ENCODE measurements around the gene CFAP61.

CFAP61 gene

DNA sequence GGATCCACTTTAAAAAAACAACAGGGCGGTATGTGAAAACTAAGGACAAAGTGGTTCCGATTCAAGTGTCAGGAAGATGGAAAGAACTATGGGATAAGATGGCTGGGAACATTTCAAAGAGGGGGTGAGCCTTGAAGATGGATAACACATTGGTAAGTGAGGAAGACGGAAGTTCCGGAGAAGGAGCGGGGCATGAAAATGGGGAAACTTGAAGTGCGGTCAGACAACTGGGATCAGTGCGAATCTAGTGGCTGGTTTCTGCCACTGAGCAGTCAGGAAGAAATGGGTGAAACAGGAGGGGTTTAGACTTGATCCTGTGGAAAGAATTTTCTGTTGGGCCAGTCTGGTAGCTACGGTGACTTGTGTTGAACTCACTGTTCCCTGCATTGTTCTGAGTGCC is 34.0 kb upstream of the CFAP61 start:
- DNase-seq (ENCODE audit: low read depth) = peak; percentile 50
- H3K4me3 ChIP-seq (ENCODE audit: low read depth, low read length) = peak overlapping the region; percentile 84
- TF ChIP-seq, protein P1, sequence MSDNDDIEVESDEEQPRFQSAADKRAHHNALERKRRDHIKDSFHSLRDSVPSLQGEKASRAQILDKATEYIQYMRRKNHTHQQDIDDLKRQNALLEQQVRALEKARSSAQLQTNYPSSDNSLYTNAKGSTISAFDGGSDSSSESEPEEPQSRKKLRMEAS (IDR thresholded peaks at IDR 0.05; ENCODE audit: low read depth, low read length) = no peak
- no peak for TF ChIP-seq CTCF (IDR thresholded peaks at IDR 0.05; ENCODE audit: low read depth, low read length)
- no peak for TF ChIP-seq POLR2A (IDR thresholded peaks at IDR 0.05; ENCODE audit: extremely low read depth, insufficient read length)
- TF ChIP-seq MYC (IDR thresholded peaks at IDR 0.05; ENCODE audit: low read depth, low read length) = no peak

DNA sequence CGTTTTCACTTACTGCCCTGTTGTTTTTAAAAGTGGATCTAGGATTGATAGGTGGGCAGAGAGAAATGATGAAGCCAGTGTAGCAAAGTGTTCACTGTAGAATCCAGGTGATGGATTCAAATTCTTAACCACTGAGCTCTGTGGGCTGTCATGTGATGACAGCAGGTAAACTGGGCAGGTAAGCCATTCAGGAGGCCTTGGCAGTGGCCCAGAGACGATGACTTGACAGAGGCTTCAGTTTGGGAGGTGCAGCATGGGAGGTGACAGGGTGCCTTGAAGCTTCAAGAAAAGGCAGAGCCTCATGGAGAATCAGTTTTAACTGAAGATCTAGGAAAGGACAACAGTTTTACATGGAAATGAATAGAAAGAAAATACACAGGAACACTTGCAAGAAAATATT is 33.2 kb upstream of the CFAP61 start:
- no peak for DNase-seq (ENCODE audit: low read depth)
- TF ChIP-seq MYC (IDR thresholded peaks at IDR 0.05; ENCODE audit: low read depth, low read length) = no peak
- TF ChIP-seq POLR2A (IDR thresholded peaks at IDR 0.05; ENCODE audit: extremely low read depth, insufficient read length) = no peak
- no peak for TF ChIP-seq CTCF (IDR thresholded peaks at IDR 0.05; ENCODE audit: low read depth, low read length)
- TF ChIP-seq, protein P1 (IDR thresholded peaks at IDR 0.05; ENCODE audit: low read depth, low read length) = no peak
- H3K4me3 ChIP-seq (ENCODE audit: low read depth, low read length) = peak overlapping the region; percentile 84

DNA sequence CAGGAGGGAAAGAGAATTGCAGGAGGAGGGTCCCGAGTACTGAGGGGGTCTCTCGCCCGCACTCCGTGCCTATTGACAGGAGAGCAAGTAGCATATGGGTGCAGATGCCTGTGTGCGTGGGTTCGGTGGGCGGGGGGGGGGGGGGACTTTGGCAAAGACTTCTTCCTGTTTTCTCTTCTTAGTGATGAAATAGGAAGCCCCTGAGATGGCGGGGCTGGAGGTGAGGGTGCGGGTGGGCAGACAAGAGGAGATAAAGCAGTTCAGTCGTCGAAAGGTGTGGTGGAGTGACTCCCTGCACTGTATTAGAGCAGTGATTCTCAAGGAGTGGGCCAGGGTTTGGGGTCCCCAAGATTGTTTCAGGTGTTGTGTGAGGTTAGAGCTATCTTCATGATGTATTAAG is 31.4 kb upstream of the CFAP61 start:
- DNase-seq (ENCODE audit: low read depth) = peak; percentile 19
- H3K4me3 ChIP-seq (ENCODE audit: low read depth, low read length) = peak overlapping the region; percentile 84
- TF ChIP-seq, protein P1 (IDR thresholded peaks at IDR 0.05; ENCODE audit: low read depth, low read length) = no peak
- no peak for TF ChIP-seq MYC (IDR thresholded peaks at IDR 0.05; ENCODE audit: low read depth, low read length)
- TF ChIP-seq CTCF (IDR thresholded peaks at IDR 0.05; ENCODE audit: low read depth, low read length) = no peak
- TF ChIP-seq POLR2A (IDR thresholded peaks at IDR 0.05; ENCODE audit: extremely low read depth, insufficient read length) = no peak

- TF ChIP-seq, protein P1 (IDR thresholded peaks at IDR 0.05; ENCODE audit: low read depth, low read length) = no peak
- TF ChIP-seq CTCF (IDR thresholded peaks at IDR 0.05; ENCODE audit: low read depth, low read length) = no peak
- H3K4me3 ChIP-seq (ENCODE audit: low read depth, low read length) = no peak overlapping the region
- no peak for DNase-seq (ENCODE audit: low read depth)
Observed at GRCh38 chr20:20021835-20022234, 30.5 kb upstream of the CFAP61 start.

GRCh38 chr20:20022498-20022897 is 29.8 kb upstream of the CFAP61 start:
- TF ChIP-seq CTCF (IDR thresholded peaks at IDR 0.05; ENCODE audit: low read depth, low read length) (no peak), MYC (IDR thresholded peaks at IDR 0.05; ENCODE audit: low read depth, low read length) (no peak), POLR2A (IDR thresholded peaks at IDR 0.05; ENCODE audit: extremely low read depth, insufficient read length) (no peak)
- TF ChIP-seq, protein P1 (IDR thresholded peaks at IDR 0.05; ENCODE audit: low read depth, low read length) = no peak
- DNase-seq (ENCODE audit: low read depth) = no peak
- H3K4me3 ChIP-seq (ENCODE audit: low read depth, low read length) = no peak overlapping the region

DNA sequence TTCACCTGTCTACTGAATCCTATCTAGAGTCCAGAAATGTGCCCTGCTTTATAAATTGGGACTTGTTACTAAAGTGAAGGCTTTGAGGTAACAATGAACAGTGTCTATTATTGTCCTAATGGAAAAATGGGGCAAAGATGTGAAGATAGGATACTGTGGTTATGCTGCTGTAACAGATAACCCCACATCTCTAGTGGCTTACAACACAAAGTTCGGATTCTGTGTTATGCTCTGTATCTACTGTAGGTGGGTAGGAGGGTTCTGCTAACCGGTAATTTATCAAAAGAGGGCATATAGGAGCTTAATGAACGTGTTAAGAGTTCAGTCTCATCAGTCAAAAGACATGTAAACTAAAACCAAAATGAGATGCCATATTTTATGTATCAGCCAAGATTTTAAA is 28.9 kb upstream of the CFAP61 start:
- H3K4me3 ChIP-seq (ENCODE audit: low read depth, low read length) = no peak overlapping the region
- TF ChIP-seq CTCF (IDR thresholded peaks at IDR 0.05; ENCODE audit: low read depth, low read length) (no peak), MYC (IDR thresholded peaks at IDR 0.05; ENCODE audit: low read depth, low read length) (no peak), POLR2A (IDR thresholded peaks at IDR 0.05; ENCODE audit: extremely low read depth, insufficient read length) (no peak)
- TF ChIP-seq, protein P1 (IDR thresholded peaks at IDR 0.05; ENCODE audit: low read depth, low read length) = no peak
- DNase-seq (ENCODE audit: low read depth) = no peak

All from NB4 (cell line).